ENCODE data around the gene KIF22. TPM values are rescaled to one million over a fixed set of nuclear protein-coding genes. Genes with fewer than 3 reads are reported as not detected.

The KIF22 gene
- total RNA-seq, 1 experiment from 2014 or later: 87.6 TPM

GRCh38 chr16:29794231-29794710, 3.7 kb downstream of the KIF22 start:
- ChIA-PET CTCF (no interaction called here), POLR2A (ENCODE audit: unreplicated experiment) (no interaction called here)
- no peak for ATAC-seq
- H3F3A ChIP-seq (ENCODE audit: low read length, unreplicated experiment): no peaks in the 10 kb centered on the region
- no peaks in the 10 kb centered on the region for H3K27me3 ChIP-seq (ENCODE audit: low read length)
- BruUV-seq (replicated peaks): no TSS peak
- no peak for TF ChIP-seq CTCF (conservative IDR thresholded peaks at IDR 0.05; ENCODE audit: low read depth, low read length)
- TF ChIP-seq EZH2 (IDR thresholded peaks at IDR 0.05; ENCODE audit: low read length, unreplicated experiment): no peak
- TF ChIP-seq EZH2phosphoT487 (IDR thresholded peaks at IDR 0.05; ENCODE audit: borderline replicate concordance, low read length): no peak
- no peak for DNase-seq
- no peak overlapping the region for H2AFZ ChIP-seq (ENCODE audit: low read length)
- H3K9ac ChIP-seq (ENCODE audit: low read length): no peak overlapping the region
- intact Hi-C loops (cut with micrococcal nuclease): no loop called here
- H3K27ac ChIP-seq (ENCODE audit: low read length): no peak overlapping the region
- peaks cover 22% of the 10 kb centered on the region for H3K36me3 ChIP-seq (ENCODE audit: low read depth, low read length)
- H3K9me3 ChIP-seq (ENCODE audit: low read length): no peaks in the 10 kb centered on the region
- H3K9me2 ChIP-seq (replicated peaks; ENCODE audit: low read length): no peaks in the 10 kb centered on the region
- H4K20me1 ChIP-seq (ENCODE audit: low read length): no peaks in the 10 kb centered on the region; the same call in 1 of the 2 replicates
- H3K79me2 ChIP-seq (ENCODE audit: low read length): peaks cover 67% of the 10 kb centered on the region
- peaks cover 13% of the 10 kb centered on the region for H3K4me1 ChIP-seq (ENCODE audit: insufficient read depth, low read length)
- no peak overlapping the region for H3K4me3 ChIP-seq (ENCODE audit: low read length)
- H3K4me2 ChIP-seq (ENCODE audit: low read length): no peak overlapping the region

DNA sequence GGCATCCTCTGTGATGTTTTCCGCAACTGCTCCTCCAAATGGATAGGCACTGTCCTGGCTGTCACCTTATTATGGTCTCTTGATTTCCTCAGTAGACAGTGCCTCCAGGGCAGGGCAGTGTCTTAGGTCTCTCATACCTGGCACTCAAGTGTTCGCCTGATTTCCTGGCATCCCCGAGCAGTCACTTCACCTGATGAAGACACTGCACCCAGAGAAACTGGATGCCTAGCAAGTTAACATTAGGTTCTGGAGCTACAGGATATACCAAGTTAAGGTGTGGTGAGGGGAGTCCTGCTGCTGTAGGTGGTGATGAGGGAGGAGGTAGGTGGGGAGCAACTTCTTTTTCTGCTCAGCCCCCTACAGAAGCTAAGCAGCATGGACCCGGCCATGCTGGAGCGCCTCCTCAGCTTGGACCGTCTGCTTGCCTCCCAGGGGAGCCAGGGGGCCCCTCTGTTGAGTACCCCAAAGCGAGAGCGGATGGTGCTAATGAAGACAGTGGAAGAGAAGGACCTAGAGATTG, 11.9 kb downstream of the KIF22 start:
- POLR2A ChIA-PET (ENCODE audit: unreplicated experiment): no interaction called here
- no peaks in the 10 kb centered on the region for H3F3A ChIP-seq (ENCODE audit: low read length, unreplicated experiment)
- no peak overlapping the region for H3K4me2 ChIP-seq (ENCODE audit: low read length)
- DNase-seq (no peak), ATAC-seq (no peak)
- H3K9me2 ChIP-seq (replicated peaks; ENCODE audit: low read length): no peaks in the 10 kb centered on the region
- no peaks in the 10 kb centered on the region for H3K27me3 ChIP-seq (ENCODE audit: low read length)
- peaks cover 8% of the 10 kb centered on the region; the same call in 1 of the 2 replicates for H3K4me1 ChIP-seq (ENCODE audit: insufficient read depth, low read length)
- H3K36me3 ChIP-seq (ENCODE audit: low read depth, low read length): peaks cover 24% of the 10 kb centered on the region; the same call in 1 of the 2 replicates
- CTCF ChIA-PET: no interaction called here
- TF ChIP-seq CTCF (conservative IDR thresholded peaks at IDR 0.05; ENCODE audit: low read depth, low read length) (no peak), EZH2phosphoT487 (IDR thresholded peaks at IDR 0.05; ENCODE audit: borderline replicate concordance, low read length) (no peak), EZH2 (IDR thresholded peaks at IDR 0.05; ENCODE audit: low read length, unreplicated experiment) (no peak)
- no peaks in the 10 kb centered on the region for H3K9me3 ChIP-seq (ENCODE audit: low read length)
- H3K27ac ChIP-seq (ENCODE audit: low read length): no peak overlapping the region
- intact Hi-C loops (cut with micrococcal nuclease): no loop called here
- H3K79me2 ChIP-seq (ENCODE audit: low read length): peaks cover 4% of the 10 kb centered on the region
- no peak overlapping the region for H2AFZ ChIP-seq (ENCODE audit: low read length)
- no peak overlapping the region for H3K9ac ChIP-seq (ENCODE audit: low read length)
- H4K20me1 ChIP-seq (ENCODE audit: low read length): no peaks in the 10 kb centered on the region
- H3K4me3 ChIP-seq (ENCODE audit: low read length): no peak overlapping the region
- BruUV-seq (replicated peaks): no TSS peak

DNA sequence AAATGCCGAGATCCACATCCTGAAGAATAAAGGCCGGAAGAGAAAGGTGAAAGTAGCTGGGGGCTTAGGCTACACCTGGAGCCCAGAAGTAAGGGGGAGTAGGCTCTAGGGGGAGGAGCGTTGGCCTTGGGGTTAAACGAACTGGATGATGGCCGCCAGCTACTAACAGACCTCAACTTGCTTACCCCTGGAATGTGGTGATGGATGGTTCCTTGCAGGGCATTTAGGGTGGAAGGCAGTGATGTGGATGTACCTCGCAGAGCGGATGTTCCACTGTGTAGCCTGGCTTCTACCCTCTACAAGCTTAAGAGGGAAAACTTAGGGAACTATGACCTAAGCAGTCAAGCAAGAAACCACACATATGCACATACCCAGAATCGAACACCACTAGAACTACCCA, 13.5 kb downstream of the KIF22 start:
- no peaks in the 10 kb centered on the region for H3F3A ChIP-seq (ENCODE audit: low read length, unreplicated experiment)
- TF ChIP-seq CTCF (conservative IDR thresholded peaks at IDR 0.05; ENCODE audit: low read depth, low read length): no peak
- TF ChIP-seq EZH2phosphoT487 (IDR thresholded peaks at IDR 0.05; ENCODE audit: borderline replicate concordance, low read length): no peak
- TF ChIP-seq EZH2 (IDR thresholded peaks at IDR 0.05; ENCODE audit: low read length, unreplicated experiment): no peak
- no peaks in the 10 kb centered on the region for H3K9me2 ChIP-seq (replicated peaks; ENCODE audit: low read length)
- no peak for DNase-seq
- H3K79me2 ChIP-seq (ENCODE audit: low read length): peaks cover 20% of the 10 kb centered on the region
- peaks cover 16% of the 10 kb centered on the region; the same call in 1 of the 2 replicates for H3K36me3 ChIP-seq (ENCODE audit: low read depth, low read length)
- H3K4me1 ChIP-seq (ENCODE audit: insufficient read depth, low read length): peaks cover 16% of the 10 kb centered on the region; the same call in 1 of the 2 replicates
- intact Hi-C loops (cut with micrococcal nuclease): no loop called here
- H3K9me3 ChIP-seq (ENCODE audit: low read length): no peaks in the 10 kb centered on the region
- no peak overlapping the region for H2AFZ ChIP-seq (ENCODE audit: low read length)
- H3K27me3 ChIP-seq (ENCODE audit: low read length): no peaks in the 10 kb centered on the region
- no peak overlapping the region for H3K27ac ChIP-seq (ENCODE audit: low read length)
- BruUV-seq (replicated peaks): no TSS peak
- ChIA-PET CTCF (interaction anchor here (0.9 kb wide), 1 partner anchor 44 kb away, joined by 3 read pairs; no protein-coding TSS in a partner anchor), POLR2A (ENCODE audit: unreplicated experiment) (interaction anchor here (0.6 kb wide), 2 partner anchors 39 to 84 kb away, joined by 3 to 12 read pairs; no protein-coding TSS in a partner anchor)
- H3K9ac ChIP-seq (ENCODE audit: low read length): no peak overlapping the region
- no peak for ATAC-seq
- H3K4me2 ChIP-seq (ENCODE audit: low read length): peak overlapping the region; percentile 89; the same call in 1 of the 2 replicates
- 0 out of 2 replicates have a peak, but pooled peaks cover 6% of the 10 kb centered on the region for H4K20me1 ChIP-seq (ENCODE audit: low read length)
- no peak overlapping the region for H3K4me3 ChIP-seq (ENCODE audit: low read length)

All from PC-3 (cell line).